Limb (tissue), 2 donors: ENCODE data around the gene NAGS.
"Not testable (repeated sequence)": the region's sequence is repeated elsewhere in the genome, so short reads cannot be mapped to it uniquely, and the experiment has no call there.

Experiments
- DNase-seq, 2 donors: peaks; one replicate each; pipeline ENCODE4 v3.0.0-alpha.2; 2016; ENCODE audit errors: extremely low spot score in 2 of 2

NAGS gene

DNA sequence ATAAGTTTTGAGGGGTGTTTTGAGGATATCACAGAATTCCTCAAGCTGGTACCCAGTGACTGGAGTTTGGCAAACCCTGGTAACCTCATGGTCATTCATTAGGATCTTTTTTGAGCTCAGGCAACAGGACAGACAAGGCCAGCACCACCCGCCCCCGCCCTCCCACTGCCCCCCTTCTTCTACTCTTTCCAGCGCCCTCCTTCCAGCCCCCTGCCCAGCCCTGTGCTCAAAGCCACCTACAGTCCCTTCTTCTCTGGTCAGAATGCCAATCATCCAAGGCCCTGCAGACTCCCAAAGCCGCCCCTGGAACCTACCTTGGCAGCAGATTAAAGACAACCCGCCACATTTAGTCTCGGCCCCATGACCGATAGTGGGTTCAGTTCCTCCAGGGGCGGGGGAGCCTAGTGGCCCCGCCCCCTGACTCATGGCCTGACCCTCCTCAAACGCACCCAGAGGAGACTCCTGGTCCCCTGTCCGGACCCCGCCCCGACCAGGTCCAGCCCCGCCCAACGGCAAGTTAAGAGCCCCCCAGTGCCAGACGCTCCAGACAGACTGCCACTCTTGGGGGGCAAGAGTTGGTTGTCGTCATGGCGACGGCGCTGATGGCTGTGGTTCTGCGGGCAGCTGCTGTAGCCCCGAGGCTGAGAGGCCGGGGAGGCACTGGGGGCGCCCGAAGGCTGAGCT is at the start of gene NAGS:
Gene NAGS, plus strand, starts transcription at position 546 of the 684 bp plus-strand sequence. Its CDS starts 42 bp downstream, at position 588.
- peak in 1 of 2 donors; percentile 53 for DNase-seq

DNA sequence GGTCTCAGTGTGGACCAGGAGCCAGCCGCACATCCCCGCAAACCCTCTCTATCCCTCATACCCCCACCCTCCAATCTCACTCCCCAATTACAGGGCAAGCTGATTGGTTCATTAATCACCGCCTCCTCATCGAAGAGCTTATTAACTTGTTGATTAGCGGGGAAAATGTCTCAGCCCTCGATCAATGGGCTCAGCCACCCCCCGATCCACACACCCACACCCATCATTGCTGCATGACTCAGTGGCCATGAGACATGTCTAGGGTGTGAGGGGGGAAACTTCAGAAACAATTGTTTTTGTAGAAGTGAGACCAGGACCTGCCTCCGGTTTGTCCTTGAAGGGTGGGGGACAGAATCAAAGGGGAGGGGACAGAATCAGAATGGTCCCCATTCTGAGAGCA is 48.2 kb upstream of the NAGS start:
- no peak for DNase-seq

DNA sequence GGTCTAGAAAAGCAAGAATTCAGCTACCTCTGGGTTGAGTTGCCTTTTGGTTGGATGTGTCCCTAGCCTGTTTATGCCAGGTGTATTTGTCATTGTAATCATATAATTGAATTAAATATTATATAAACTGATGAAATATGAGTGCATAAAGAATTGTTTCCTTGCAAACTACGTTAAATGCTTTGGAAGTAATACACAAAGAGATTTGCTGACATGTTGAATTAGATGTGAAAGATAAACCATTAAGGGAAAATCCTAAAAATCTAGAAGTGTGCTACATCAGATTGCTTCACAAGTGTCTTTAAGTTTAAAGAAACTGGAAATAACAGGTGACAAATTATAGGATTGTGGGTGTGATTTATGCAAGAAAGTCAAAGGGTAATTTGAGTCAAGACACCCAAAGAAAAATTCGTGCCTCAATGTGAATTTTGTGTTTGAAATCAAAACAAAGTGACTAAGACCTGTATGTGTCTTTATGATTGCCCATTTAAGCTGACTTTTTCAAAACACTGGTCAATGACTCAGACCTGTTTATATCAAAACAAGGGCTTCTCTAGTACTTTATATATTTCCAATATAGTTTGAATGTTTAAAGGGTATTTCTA is 45.6 kb upstream of the NAGS start:
- no peak for DNase-seq

- DNase-seq, result not testable (repeated sequence)
Measured at GRCh38 chr17:43961292-43961691, 43.1 kb upstream of the NAGS start.

DNA sequence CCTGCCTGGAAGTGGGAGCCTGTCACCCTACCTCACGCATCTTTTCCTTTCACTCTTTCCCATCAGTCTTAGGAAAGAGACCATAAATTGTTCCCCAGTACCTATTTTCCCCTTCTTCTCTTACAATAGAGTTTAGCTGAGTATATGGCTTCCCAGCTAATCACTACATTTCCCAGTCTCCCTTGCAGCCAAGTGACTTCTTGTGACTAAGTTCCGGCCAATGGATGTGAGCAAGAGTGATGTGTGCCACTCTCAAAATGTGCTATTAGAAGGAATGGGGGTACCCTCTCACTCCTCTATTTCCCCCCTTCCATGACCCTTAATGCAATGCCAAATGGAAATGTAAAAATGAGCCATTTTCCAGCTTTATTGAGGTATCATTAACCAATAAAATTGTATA is 42.5 kb upstream of the NAGS start:
- no peak for DNase-seq

DNA sequence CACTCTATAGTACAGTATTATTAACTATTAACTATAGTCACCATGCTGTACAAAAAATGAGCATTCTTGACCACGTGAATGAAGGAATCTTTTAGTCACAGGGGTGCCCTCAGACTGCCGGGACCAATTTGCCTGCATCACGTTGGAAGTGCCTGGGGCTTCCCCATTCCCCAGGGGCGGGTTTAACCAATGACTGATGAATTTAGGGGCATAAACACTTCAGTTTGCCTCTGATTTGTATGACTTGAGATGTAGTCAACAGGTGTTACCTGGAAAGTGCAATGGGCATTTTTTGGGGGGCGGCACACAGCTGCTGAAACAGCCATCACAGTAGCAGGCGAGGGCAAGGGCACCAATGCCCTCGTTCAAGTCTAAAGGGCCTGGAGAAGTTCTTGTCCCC is 41.9 kb upstream of the NAGS start:
- DNase-seq, result no peak

DNA sequence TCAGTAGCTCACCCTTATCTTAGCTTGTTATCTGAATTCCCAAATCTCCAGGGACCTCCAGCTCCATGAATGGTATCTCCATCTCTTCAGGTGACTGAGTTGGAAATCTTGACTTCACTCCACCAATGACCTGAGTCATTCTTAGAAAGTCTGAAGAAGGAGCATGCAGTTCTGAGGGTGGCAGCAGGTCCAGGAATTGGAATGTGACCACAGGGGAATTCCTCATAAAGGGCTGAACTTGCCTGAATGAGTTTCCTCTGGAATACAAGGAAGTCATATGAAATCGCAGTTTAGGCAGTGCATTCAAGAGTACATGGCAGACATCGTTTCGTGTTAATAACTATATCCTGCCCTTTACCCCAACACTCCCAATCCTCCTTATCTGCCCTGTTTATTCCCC is 38.1 kb upstream of the NAGS start:
- DNase-seq, result no peak

DNA sequence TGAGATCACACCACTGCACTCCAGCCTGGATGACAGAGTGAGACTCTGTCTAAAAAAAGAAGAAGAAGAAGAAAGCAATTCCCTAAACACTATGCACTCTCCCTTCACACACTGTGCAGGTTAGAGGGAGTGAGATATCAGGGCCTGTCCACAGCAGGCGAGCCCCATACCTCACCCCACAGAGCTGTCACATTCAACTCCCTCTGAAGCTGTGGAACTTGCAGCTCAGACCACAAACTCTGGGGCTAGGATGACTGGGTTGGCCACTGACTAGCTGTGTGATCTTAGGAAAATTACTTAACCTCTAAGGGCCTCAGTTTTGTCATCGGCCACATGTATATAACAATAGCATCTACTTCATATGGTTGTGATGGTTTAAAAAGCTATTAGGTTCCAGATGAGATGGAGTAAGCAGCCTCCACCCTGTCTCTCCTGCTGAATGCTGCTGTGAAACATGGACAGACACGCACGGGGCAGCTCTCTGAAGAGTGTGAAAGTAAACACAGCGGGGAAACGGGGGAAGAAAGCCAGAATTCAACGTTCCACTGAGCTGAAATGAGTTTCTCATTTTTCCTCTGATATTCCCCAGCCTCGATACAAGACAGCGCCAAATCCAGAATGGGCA is 37.1 kb upstream of the NAGS start:
- no peak for DNase-seq

DNA sequence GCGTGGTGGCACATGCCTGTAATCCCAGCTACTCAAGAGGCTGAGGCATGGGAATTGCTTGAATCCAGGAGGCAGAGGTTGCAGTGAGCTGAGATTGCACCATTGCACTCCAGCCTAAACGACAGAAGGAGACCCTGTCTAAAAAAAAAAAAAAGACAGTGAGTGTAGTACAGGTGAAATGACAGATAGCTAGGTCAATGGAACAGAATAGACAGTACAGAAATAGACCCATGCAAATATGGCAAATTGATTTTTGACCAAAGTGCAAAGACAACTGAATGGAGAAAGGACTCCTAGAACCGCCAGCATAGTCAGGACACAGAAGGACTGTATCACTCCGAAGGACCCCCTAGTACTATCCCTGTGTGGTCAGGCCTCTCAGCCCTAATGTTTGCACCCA is 34.1 kb upstream of the NAGS start:
- no peak for DNase-seq

- DNase-seq, result not testable (repeated sequence)
Measured at GRCh38 chr17:43971436-43971835, 33.0 kb upstream of the NAGS start.

- not testable (repeated sequence) for DNase-seq
Measured at GRCh38 chr17:43972444-43973212, 31.8 kb upstream of the NAGS start.

- DNase-seq, result no peak
Measured at GRCh38 chr17:43974382-43975266, 29.8 kb upstream of the NAGS start.

DNA sequence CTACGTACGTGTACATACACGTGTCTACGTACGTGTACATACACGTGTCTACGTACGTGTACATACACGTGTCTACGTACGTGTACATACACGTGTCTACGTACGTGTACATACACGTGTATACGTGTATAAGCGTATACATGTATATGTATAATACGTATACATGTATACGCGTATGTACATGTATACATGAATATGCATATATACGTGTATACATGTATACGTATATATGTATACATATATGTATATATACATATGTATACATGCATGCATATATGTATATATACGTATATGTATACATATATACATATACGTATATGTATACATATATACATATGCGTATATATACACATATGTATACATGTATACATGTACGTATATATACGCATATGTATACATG is 28.5 kb upstream of the NAGS start:
- DNase-seq, result no peak

GRCh38 chr17:43976963-43977837 is 27.2 kb upstream of the NAGS start:
- DNase-seq, result no peak

DNA sequence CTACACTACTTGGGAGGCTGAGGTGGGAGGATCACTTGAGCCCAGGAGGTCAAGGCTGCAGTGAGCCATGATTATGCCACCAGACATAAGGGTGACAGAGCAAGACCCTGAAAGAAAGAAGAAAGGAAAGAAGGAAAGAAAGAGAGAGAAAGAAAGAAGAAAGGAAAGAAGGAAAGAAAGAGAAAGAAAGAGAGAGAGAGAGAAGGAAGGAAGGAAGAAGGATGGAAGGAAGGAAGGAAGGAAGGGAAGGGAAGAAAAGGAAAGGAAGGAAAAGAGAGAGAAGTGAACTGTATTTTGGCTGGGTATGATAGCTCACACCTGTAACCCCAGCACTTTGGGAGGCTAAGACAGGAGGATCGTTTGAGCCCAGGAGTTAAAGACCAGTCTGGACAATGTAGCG is 26.3 kb upstream of the NAGS start:
- no peak for DNase-seq

- no peak for DNase-seq
Measured at GRCh38 chr17:43979011-43979410, 25.4 kb upstream of the NAGS start.

DNA sequence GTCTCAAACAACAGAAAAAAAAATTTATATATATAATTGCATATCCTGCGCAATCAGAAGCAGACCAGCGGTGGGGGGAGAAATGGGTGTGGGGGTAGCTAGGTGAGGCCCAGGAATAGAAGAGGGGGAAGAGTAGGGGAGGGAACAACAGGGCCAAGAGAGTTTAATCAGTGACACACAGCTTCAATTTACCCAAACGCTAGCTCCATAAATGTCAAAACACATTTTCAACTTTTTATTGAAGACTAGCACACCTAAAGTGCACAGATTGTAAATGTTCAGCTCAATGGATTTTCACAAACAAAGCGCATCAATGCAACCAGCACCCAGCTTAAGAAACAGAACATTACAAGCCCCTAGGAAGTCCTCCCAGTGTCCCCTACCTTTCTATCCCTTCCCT is 24.8 kb upstream of the NAGS start:
- no peak for DNase-seq

DNA sequence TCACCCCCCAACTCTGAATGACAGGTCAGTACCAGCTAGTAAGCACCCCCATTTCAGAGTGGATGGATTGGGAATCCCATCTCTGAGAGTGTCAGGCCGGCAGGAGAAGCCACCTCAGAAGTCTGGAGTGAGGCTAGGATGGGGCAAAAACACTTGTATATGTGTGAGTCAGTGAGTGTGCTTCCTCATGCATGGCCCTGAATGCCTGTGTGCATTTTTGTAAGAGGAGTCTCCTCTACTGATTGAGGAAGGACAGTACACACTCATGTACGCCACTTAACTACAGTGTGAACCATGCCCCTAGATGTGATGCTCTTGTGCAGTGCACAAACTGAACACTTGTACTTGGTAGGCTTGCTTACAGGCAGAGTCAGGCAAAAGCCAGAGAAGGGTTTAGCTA is 22.3 kb upstream of the NAGS start:
- DNase-seq, result no peak

GRCh38 chr17:43983196-43983514 is 21.3 kb upstream of the NAGS start:
- no peak for DNase-seq
